B cell (primary cell): ENCODE data around the gene HOXD10. TPM values are rescaled to one million over a fixed set of nuclear protein-coding genes. Genes with fewer than 3 reads are reported as not detected.
A peak's percentile ranks its signal among the peaks of the same experiment; 100 is the strongest.

ENCODE experiments used
- ATAC-seq: fragments of 200-7000 bp; cut with Tn5 transposase; one replicate; pipeline ENCODE4 v1.10.0; 2021; ENCODE audit warnings: low read depth, mild to moderate bottlenecking, moderate number of reproducible peaks, moderate library complexity
- CTCF ChIA-PET: fragments of 350-600 bp; sonication (Branson Sonifier 250); formaldehyde crosslinking; loops from one replicate; lab custom pipeline; 2021; ENCODE audit warnings: antibody characterized with exemption, inconsistent platforms; lab: Charles Lee
- POLR2A ChIA-PET: fragments of 350-600 bp; sonication (Branson Sonifier 250); formaldehyde crosslinking; loops from one replicate; lab custom pipeline; 2021; ENCODE audit warnings: antibody characterized with exemption; lab: Charles Lee
- DNase-seq: peaks from one replicate; pipeline ENCODE4 v3.0.0; 2013
- H2AFZ ChIP-seq: 2 replicates; pipeline ENCODE4 v1.6.1; 2012; ENCODE audit warnings: mild to moderate bottlenecking, low read depth, low read length; ENCODE audit not compliant: insufficient read depth, poor library complexity, severe bottlenecking
- H3K27ac ChIP-seq, 2 donors: 1 replicate in 1 of 2; 2 replicates in 1 of 2; pipeline ENCODE4 v1.5.1; 2012 to 2013; ENCODE audit warnings: low read length in 2 of 2, mild to moderate bottlenecking in 2 of 2, moderate library complexity in 1 of 2
- H3K27me3 ChIP-seq, 4 experiments: fragments of 200-600 bp in 1 of 4; sonication (generic) in 1 of 4; replicated peaks in 1 of 4; 1 replicate in 2 of 4; 2 replicates in 2 of 4; pipeline versions ENCODE4 v1.6.1 to v1.7.0; 2013 to 2016; ENCODE audit warnings: low read length in 3 of 4, mild to moderate bottlenecking in 2 of 4, mixed read lengths in 1 of 4, moderate library complexity in 1 of 4; ENCODE audit not compliant: insufficient read depth in 4 of 4, control insufficient read depth in 3 of 4; ENCODE audit errors: control extremely low read depth in 1 of 4
- H3K36me3 ChIP-seq, 2 experiments: replicated peaks in 1 of 2; 1 replicate in 1 of 2; 2 replicates in 1 of 2; pipeline versions ENCODE4 v1.6.1 to v1.7.1; 2013; ENCODE audit warnings: low read length in 1 of 2; ENCODE audit not compliant: insufficient read depth in 2 of 2, control insufficient read depth in 1 of 2; ENCODE audit errors: control extremely low read depth in 1 of 2, extremely low read depth in 1 of 2
- H3K4me1 ChIP-seq, 2 donors: fragments of 200-600 bp in 1 of 2; sonication (generic) in 1 of 2; 1 replicate in 1 of 2; 2 replicates in 1 of 2; pipeline versions ENCODE4 v1.5.1 to v1.6.1; 2013 to 2017; ENCODE audit warnings: low read length in 2 of 2; ENCODE audit not compliant: control insufficient read depth in 2 of 2, insufficient read depth in 2 of 2
- H3K4me2 ChIP-seq: replicated peaks from 2 replicates; pipeline ENCODE3; 2012; ENCODE audit warnings: mild to moderate bottlenecking, low read depth, low read length; ENCODE audit not compliant: poor library complexity, severe bottlenecking
- H3K4me3 ChIP-seq, 5 experiments: fragments of 200-600 bp in 1 of 5; sonication (generic) in 1 of 5; 1 replicate in 3 of 5; 2 replicates in 2 of 5; pipeline versions ENCODE4 v1.5.1 to v1.7.0; 2011 to 2016; ENCODE audit warnings: low read length in 4 of 5, mild to moderate bottlenecking in 4 of 5, low read depth in 2 of 5, control low read depth in 1 of 5, moderate library complexity in 1 of 5; ENCODE audit not compliant: insufficient read depth in 1 of 5; ENCODE audit errors: control extremely low read depth in 1 of 5, extremely low read depth in 1 of 5
- H3K79me2 ChIP-seq: fragments of 200-600 bp; sonication (generic); one replicate; pipeline ENCODE4 v1.6.0; 2016; ENCODE audit warnings: low read length; ENCODE audit not compliant: control insufficient read depth, insufficient read depth
- H3K9ac ChIP-seq: fragments of 200-600 bp; sonication (generic); 2 replicates; pipeline ENCODE4 v1.6.1; 2017; ENCODE audit warnings: mild to moderate bottlenecking, low read length, moderate library complexity
- H3K9me3 ChIP-seq, 3 donors: one replicate each; pipeline versions ENCODE4 v1.6.1 to v1.7.1; 2013; ENCODE audit warnings: low read length in 2 of 3; ENCODE audit not compliant: control insufficient read depth in 2 of 3, insufficient read depth in 1 of 3; ENCODE audit errors: control extremely low read depth in 1 of 3
- H4K20me1 ChIP-seq: 2 replicates; pipeline ENCODE4 v1.6.0; 2012; ENCODE audit warnings: mild to moderate bottlenecking, low read length; ENCODE audit not compliant: insufficient read depth, control insufficient read depth, poor library complexity, severe bottlenecking
- H3K27ac Mint-ChIP-seq: one replicate; pipeline ENCODE4 v1.8.0; 2021; ENCODE audit warnings: mixed read lengths
- H3K27me3 Mint-ChIP-seq: one replicate; pipeline ENCODE4 v1.8.0; 2021; ENCODE audit warnings: mixed read lengths
- H3K4me1 Mint-ChIP-seq: one replicate; pipeline ENCODE4 v1.8.0; 2021; ENCODE audit warnings: mixed read lengths
- H3K4me3 Mint-ChIP-seq: one replicate; pipeline ENCODE4 v1.8.0; 2021; ENCODE audit warnings: mixed read lengths
- H3K9me3 Mint-ChIP-seq: one replicate; pipeline ENCODE4 v1.8.0; 2022; ENCODE audit warnings: mixed read lengths; ENCODE audit not compliant: insufficient read depth
- EZH2 ChIP-seq: IDR thresholded peaks from 2 replicates; pipeline ENCODE4 v1.6.1; 2012; ENCODE audit warnings: borderline replicate concordance, low read depth, mild to moderate bottlenecking, moderate library complexity, low read length; ENCODE audit not compliant: insufficient read depth, poor library complexity, severe bottlenecking
- WGBS: methylation state at CpG from one replicate; pipeline ENCODE4 v1.1.5; 2013; ENCODE audit warnings: missing lambda C conversion rate; ENCODE audit not compliant: insufficient coverage; 5-methylcytosine and 5-hydroxymethylcytosine counted together
- intact Hi-C: fragments of 100-400 bp; cut with micrococcal nuclease; formaldehyde crosslinking; loops from one replicate; pipeline ENCODE4 v1.10.0; 2022
- polyA plus RNA-seq: library from polyadenylated mRNA; depleted of rRNA; stranded (reverse); fragments of >200 nt; gene quantifications from 2 replicates; pipeline ENCODE4 v1.2.3, GENCODE V29; 2012
- total RNA-seq, 2 donors: library from RNA; stranded (reverse); fragments of 120-200 nt in 1 of 2; gene quantifications; 1 replicate in 1 of 2; 2 replicates in 1 of 2; pipeline versions ENCODE4 v1.2.3 to v1.2.4, GENCODE V29; 2013 to 2022
- TF ChIP-seq, protein P1 (sequence below): fragments of 200-600 bp; IDR thresholded peaks from one replicate; pipeline ENCODE4 v1.8.0; 2022; ENCODE audit warnings: antibody characterized with exemption, mild to moderate bottlenecking

HOXD10 gene
- total and polyA plus RNA-seq, 2 donors (not counting 1 experiment from before 2014, with no cell fraction given), result not detected

DNA sequence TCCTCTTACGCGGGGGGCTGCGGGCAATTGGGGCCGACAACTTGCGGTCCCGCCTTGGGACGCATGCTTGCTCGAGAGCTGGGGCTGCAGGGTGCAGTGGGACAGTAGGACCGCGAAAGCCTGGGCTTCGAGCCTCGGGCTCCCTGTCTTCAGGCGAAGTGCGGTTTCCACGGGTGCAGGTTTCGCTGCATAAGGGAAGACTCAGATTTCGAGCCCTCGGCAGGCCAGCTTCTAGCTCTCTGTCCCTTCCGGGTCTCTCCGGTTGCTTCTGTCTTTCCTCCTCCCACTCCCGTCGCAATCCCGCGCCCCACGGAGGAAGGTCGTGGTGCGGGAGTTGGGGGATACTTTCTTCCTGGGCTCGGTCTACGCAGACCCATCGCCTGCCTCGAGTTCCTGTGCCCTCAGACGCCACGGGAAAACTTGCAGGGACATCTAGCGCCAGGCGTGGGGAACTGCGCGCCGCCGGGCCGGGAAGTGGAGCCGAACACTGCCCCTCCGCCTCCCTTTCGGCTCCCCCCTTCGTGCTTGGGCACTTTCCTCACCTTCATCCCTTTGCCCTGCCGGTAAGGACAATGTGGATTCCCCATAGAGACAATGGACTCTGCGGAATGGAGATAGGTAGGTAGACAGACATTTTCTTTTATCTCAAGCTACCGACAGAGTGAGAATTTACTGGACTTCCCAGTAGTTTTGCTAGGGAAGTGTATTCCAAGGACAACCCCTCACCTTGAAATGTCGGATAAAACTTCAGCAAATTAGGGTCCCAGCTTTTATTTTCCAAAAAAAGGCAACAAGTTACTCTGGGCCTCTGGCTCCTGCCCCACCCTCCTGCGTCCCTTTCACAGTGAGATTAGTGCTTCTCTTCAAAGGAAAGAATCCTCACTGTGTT is 28.3 kb upstream of the HOXD10 start:
- peaks cover 0 to 93% (median 83%) of the 10 kb centered on the region in 4 experiments for H3K27me3 ChIP-seq
- H3K4me3 ChIP-seq, result no peak overlapping the region
- H2AFZ ChIP-seq, result no peak overlapping the region

More for the DNA sequence above, 28.3 kb upstream of the HOXD10 start:
- H3K9ac ChIP-seq, result no peak overlapping the region
- Mint-ChIP-seq H3K27me3 (peaks cover 79% of the 10 kb centered on the region), H3K9me3 (peaks cover 3% of the 10 kb centered on the region), H3K4me3 (peak overlapping the region; percentile 26), H3K4me1 (peaks cover 11% of the 10 kb centered on the region), H3K27ac (no peak overlapping the region)
- WGBS, result 8% methylated on average over 41 of the region's 49 CpGs
- intact Hi-C loops, result no loop called here
- H3K79me2 ChIP-seq, result no peaks in the 10 kb centered on the region
- peak overlapping the region; percentile 32 for H3K4me2 ChIP-seq
- TF ChIP-seq, protein P1, sequence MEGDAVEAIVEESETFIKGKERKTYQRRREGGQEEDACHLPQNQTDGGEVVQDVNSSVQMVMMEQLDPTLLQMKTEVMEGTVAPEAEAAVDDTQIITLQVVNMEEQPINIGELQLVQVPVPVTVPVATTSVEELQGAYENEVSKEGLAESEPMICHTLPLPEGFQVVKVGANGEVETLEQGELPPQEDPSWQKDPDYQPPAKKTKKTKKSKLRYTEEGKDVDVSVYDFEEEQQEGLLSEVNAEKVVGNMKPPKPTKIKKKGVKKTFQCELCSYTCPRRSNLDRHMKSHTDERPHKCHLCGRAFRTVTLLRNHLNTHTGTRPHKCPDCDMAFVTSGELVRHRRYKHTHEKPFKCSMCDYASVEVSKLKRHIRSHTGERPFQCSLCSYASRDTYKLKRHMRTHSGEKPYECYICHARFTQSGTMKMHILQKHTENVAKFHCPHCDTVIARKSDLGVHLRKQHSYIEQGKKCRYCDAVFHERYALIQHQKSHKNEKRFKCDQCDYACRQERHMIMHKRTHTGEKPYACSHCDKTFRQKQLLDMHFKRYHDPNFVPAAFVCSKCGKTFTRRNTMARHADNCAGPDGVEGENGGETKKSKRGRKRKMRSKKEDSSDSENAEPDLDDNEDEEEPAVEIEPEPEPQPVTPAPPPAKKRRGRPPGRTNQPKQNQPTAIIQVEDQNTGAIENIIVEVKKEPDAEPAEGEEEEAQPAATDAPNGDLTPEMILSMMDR, result peak; percentile 10
- TF ChIP-seq EZH2, result peak; percentile 2
- ATAC-seq, result no peak
- H3K36me3 ChIP-seq, result no peaks in the 10 kb centered on the region
- H4K20me1 ChIP-seq, result no peaks in the 10 kb centered on the region
- no peak overlapping the region for H3K27ac ChIP-seq
- H3K9me3 ChIP-seq, result peaks cover 1 to 67% (median 22%) of the 10 kb centered on the region in 3 donors
- peak; percentile 40 for DNase-seq
- POLR2A ChIA-PET, result no interaction called here
- H3K4me1 ChIP-seq, result peaks cover 13 to 16% of the 10 kb centered on the region in 2 donors
- CTCF ChIA-PET, result interaction anchor here (0.9 to 1.5 kb wide), 2 partner anchors 38 to 86 kb away, joined by 4 read pairs; partner anchors contain the start of gene LNPK
